HCT116 (cell line): ENCODE results near the gene CTNNA2. TPM values are rescaled to one million over a fixed set of nuclear protein-coding genes. Genes with fewer than 3 reads are reported as not detected.

Experiments
- ATAC-seq: fragments of 200-7000 bp; cut with Tn5 transposase; 2 replicates; pipeline ENCODE4 v1.9.1; 2020; ENCODE audit warnings: mild to moderate bottlenecking, moderate library complexity
- BruUV-seq: library from RNA; stranded (reverse); fragments of 400-500 nt; replicated peaks from 2 replicates; lab custom pipeline; 2021; lab: Mats Ljungman, UMichigan
- CTCF ChIA-PET: fragments of 300-600 bp; sonication (Branson Sonifier 250); formaldehyde crosslinking; loops from one replicate; lab custom pipeline; 2021; ENCODE audit warnings: antibody characterized with exemption; lab: Charles Lee
- POLR2A ChIA-PET: fragments of 300-600, 350-600 bp; sonication (Branson Sonifier 250); formaldehyde crosslinking; loops from one replicate; lab custom pipeline; 2021; ENCODE audit warnings: antibody characterized with exemption; lab: Charles Lee
- RAD21 ChIA-PET, 2 experiments: fragments of 300-600 bp; sonication (Branson Sonifier 250); formaldehyde crosslinking; loops; one replicate each; lab custom pipeline; 2023; ENCODE audit warnings: low total read pairs in 2 of 2; ENCODE audit not compliant: uncharacterized antibody in 2 of 2, unreplicated experiment in 2 of 2, low non-redundant PET in 1 of 2; lab: Charles Lee
- DNase-seq: peaks from one replicate; pipeline ENCODE4 v3.0.0-alpha.2; 2010; ENCODE audit warnings: low read depth, low spot score
- H2AFZ ChIP-seq: fragments of 200-600 bp; shearing (Covaris generic), sonication (generic); 2 replicates; pipeline ENCODE4 v1.6.1; 2017; ENCODE audit warnings: low read depth, mixed run types, mixed read lengths, antibody characterized with exemption, low read length; ENCODE audit not compliant: poor library complexity, severe bottlenecking
- H3K27ac ChIP-seq: 2 replicates; pipeline ENCODE4 v1.5.1; 2012; ENCODE audit warnings: low read depth, low read length
- H3K27me3 ChIP-seq: fragments of 200-600 bp; sonication (generic); 2 replicates; pipeline ENCODE4 v1.6.1; 2016; ENCODE audit warnings: mixed run types, low read length, mixed read lengths; ENCODE audit not compliant: insufficient read depth
- H3K36me3 ChIP-seq, 2 experiments: fragments of 200-500 bp in 1 of 2; fragments of 200-600 bp in 1 of 2; sonication (Bioruptor generic) in 1 of 2; sonication (generic) in 1 of 2; 2 replicates each; pipeline versions ENCODE4 v1.5.1 to v1.6.1; 2014 to 2016; ENCODE audit warnings: low read length in 2 of 2, inconsistent platforms in 1 of 2, mixed read lengths in 1 of 2, mixed run types in 1 of 2; ENCODE audit not compliant: insufficient read depth in 2 of 2, control insufficient read depth in 1 of 2
- H3K4me1 ChIP-seq, 2 experiments: fragments of 200-600 bp in 1 of 2; sonication (generic) in 1 of 2; 2 replicates each; pipeline versions ENCODE4 v1.5.1 to v1.6.1; 2012 to 2017; ENCODE audit warnings: low read length in 2 of 2, inconsistent platforms in 1 of 2, mild to moderate bottlenecking in 1 of 2, mixed read lengths in 1 of 2, mixed run types in 1 of 2, moderate library complexity in 1 of 2; ENCODE audit not compliant: insufficient read depth in 2 of 2, control insufficient read depth in 1 of 2
- H3K4me2 ChIP-seq: fragments of 200-600 bp; sonication (generic); 2 replicates; pipeline ENCODE4 v1.6.1; 2017; ENCODE audit warnings: mixed run types, low read length, mixed read lengths
- H3K4me3 ChIP-seq, 2 experiments: fragments of 200-600 bp in 1 of 2; sonication (generic) in 1 of 2; replicated peaks in 1 of 2; 2 replicates each; pipeline ENCODE4 v1.5.1; 2011 to 2016; ENCODE audit warnings: low read length in 2 of 2, control low read depth in 1 of 2, low read depth in 1 of 2, mild to moderate bottlenecking in 1 of 2, mixed read lengths in 1 of 2, mixed run types in 1 of 2
- H3K79me2 ChIP-seq: fragments of 200-600 bp; sonication (generic); 2 replicates; pipeline ENCODE4 v1.6.1; 2017; ENCODE audit warnings: mild to moderate bottlenecking, mixed run types, low read length, moderate library complexity, mixed read lengths; ENCODE audit not compliant: insufficient read depth
- H3K9ac ChIP-seq: fragments of 200-600 bp; sonication (generic); 2 replicates; pipeline ENCODE4 v1.6.1; 2016; ENCODE audit warnings: low read length, mixed read lengths
- H3K9me2 ChIP-seq: fragments of 200-600 bp; sonication (generic), shearing (Covaris generic); 2 replicates; pipeline ENCODE4 v1.6.1; 2017; ENCODE audit warnings: mixed run types, mild to moderate bottlenecking, moderate library complexity; ENCODE audit not compliant: insufficient read depth
- H3K9me3 ChIP-seq, 2 experiments: fragments of 200-500 bp in 1 of 2; fragments of 200-600 bp in 1 of 2; sonication (Bioruptor generic) in 1 of 2; sonication (generic) in 1 of 2; 2 replicates each; pipeline ENCODE4 v1.6.1; 2014 to 2017; ENCODE audit warnings: low read length in 2 of 2, mixed read lengths in 2 of 2, inconsistent platforms in 1 of 2, low read depth in 1 of 2, mild to moderate bottlenecking in 1 of 2, mixed run types in 1 of 2, moderate library complexity in 1 of 2; ENCODE audit not compliant: control insufficient read depth in 1 of 2, insufficient read depth in 1 of 2
- H4K20me1 ChIP-seq: fragments of 200-600 bp; sonication (generic), shearing (Covaris generic); 2 replicates; pipeline ENCODE4 v1.6.1; 2017; ENCODE audit warnings: mixed run types, mild to moderate bottlenecking, moderate library complexity; ENCODE audit not compliant: insufficient read depth
- CTCF ChIP-seq, 3 experiments: fragments of 200-600 bp in 1 of 3; sonication (generic) in 1 of 3; IDR thresholded peaks in 2 of 3; conservative IDR thresholded peaks in 1 of 3; 2 replicates each; pipeline ENCODE4 v1.5.1; 2012 to 2017; ENCODE audit warnings: low read depth in 2 of 3, low read length in 2 of 3, antibody characterized with exemption in 1 of 3, borderline replicate concordance in 1 of 3, control low read depth in 1 of 3, mild to moderate bottlenecking in 1 of 3, mixed read lengths in 1 of 3, mixed run types in 1 of 3, moderate library complexity in 1 of 3; ENCODE audit not compliant: insufficient read depth in 1 of 3
- ELF1 ChIP-seq: IDR thresholded peaks from 2 replicates; pipeline ENCODE4 v1.6.1; 2012; ENCODE audit warnings: low read depth, borderline replicate concordance
- JUND ChIP-seq: IDR thresholded peaks from 2 replicates; pipeline ENCODE4 v1.6.1; 2012
- POLR2A ChIP-seq: IDR thresholded peaks from 2 replicates; pipeline ENCODE4 v1.7.0; 2011; ENCODE audit warnings: borderline replicate concordance; ENCODE audit not compliant: insufficient read depth, insufficient read length; ENCODE audit errors: extremely low read depth
- POLR2AphosphoS5 ChIP-seq: IDR thresholded peaks from 2 replicates; pipeline ENCODE4 v1.6.1; 2011; ENCODE audit warnings: mild to moderate bottlenecking, low read depth, low read length, moderate library complexity
- YY1 ChIP-seq: IDR thresholded peaks from 2 replicates; pipeline ENCODE4 v1.6.1; 2011; ENCODE audit warnings: low read length, low read depth, moderate library complexity, mild to moderate bottlenecking; ENCODE audit not compliant: insufficient replicate concordance; ENCODE audit errors: extremely low read depth
- ZBTB33 ChIP-seq: IDR thresholded peaks from 2 replicates; pipeline ENCODE4 v1.6.1; 2011; ENCODE audit warnings: mild to moderate bottlenecking, low read length, moderate library complexity; ENCODE audit not compliant: insufficient replicate concordance; ENCODE audit errors: extremely low read depth
- intact Hi-C: fragments of 100-400 bp; cut with micrococcal nuclease; formaldehyde crosslinking; loops from 2 replicates; pipeline ENCODE4 v1.10.0; 2022
- total RNA-seq: library from RNA; stranded (reverse); gene quantifications from one replicate; pipeline ENCODE4 v1.2.1, GENCODE V29; 2021; ENCODE audit not compliant: unreplicated experiment

CTNNA2 gene
- total RNA-seq, 1 experiment from 2014 or later = not detected

GRCh38 chr2:80395251-80395650 is 882.4 kb downstream of the CTNNA2 start (continued):
- TF ChIP-seq CTCF (IDR thresholded peaks at IDR 0.05 in 2 of 3, conservative IDR thresholded peaks at IDR 0.05 in 1 of 3; ENCODE audit: borderline replicate concordance in 1 of 3, insufficient read depth in 1 of 3, low read depth in 2 of 3, low read length in 2 of 3) = no peak
- TF ChIP-seq, all 23 proteins: peak for 0

GRCh38 chr2:80396276-80396675 is 883.4 kb downstream of the CTNNA2 start:
- CTCF ChIA-PET = no interaction called here
- Histone ChIP-seq H3K9me3 (peaks cover 8% of the 10 kb centered on the region in 2 experiments; a peak in 3 of 4 replicates), H3K4me1 (no peaks in the 10 kb centered on the region), H3K9ac (no peak overlapping the region), H3K9me2 (no peaks in the 10 kb centered on the region), H3K4me3 (no peak overlapping the region), H2AFZ (no peak overlapping the region), H3K27me3 (no peaks in the 10 kb centered on the region), H3K36me3 (no peaks in the 10 kb centered on the region), H3K27ac (no peak overlapping the region), H3K4me2 (no peak overlapping the region), H3K79me2 (no peaks in the 10 kb centered on the region), H4K20me1 (no peaks in the 10 kb centered on the region)
- TF ChIP-seq ELF1 (no peak), POLR2AphosphoS5 (no peak), YY1 (no peak), POLR2A (no peak), JUND (no peak), ZBTB33 (no peak)
- ATAC-seq (no peak), DNase-seq (no peak)
- intact Hi-C loops = no loop called here
- POLR2A ChIA-PET = no interaction called here
- BruUV-seq = no TSS peak
- RAD21 ChIA-PET = no interaction called here
